HCT116 (cell line): ENCODE measurements around the gene UMODL1. TPM values are rescaled to one million over a fixed set of nuclear protein-coding genes. Genes with fewer than 3 reads are reported as not detected.

Experiments
- ATAC-seq: fragments of 200-7000 bp; cut with Tn5 transposase; 2 replicates; pipeline ENCODE4 v1.9.1; 2020; ENCODE audit warnings: mild to moderate bottlenecking, moderate library complexity
- BruUV-seq: library from RNA; stranded (reverse); fragments of 400-500 nt; replicated peaks from 2 replicates; lab custom pipeline; 2021; lab: Mats Ljungman, UMichigan
- CTCF ChIA-PET: fragments of 300-600 bp; sonication (Branson Sonifier 250); formaldehyde crosslinking; loops from one replicate; lab custom pipeline; 2021; ENCODE audit warnings: antibody characterized with exemption; lab: Charles Lee
- POLR2A ChIA-PET: fragments of 300-600, 350-600 bp; sonication (Branson Sonifier 250); formaldehyde crosslinking; loops from one replicate; lab custom pipeline; 2021; ENCODE audit warnings: antibody characterized with exemption; lab: Charles Lee
- RAD21 ChIA-PET, 2 experiments: fragments of 300-600 bp; sonication (Branson Sonifier 250); formaldehyde crosslinking; loops; one replicate each; lab custom pipeline; 2023; ENCODE audit warnings: low total read pairs in 2 of 2; ENCODE audit not compliant: uncharacterized antibody in 2 of 2, unreplicated experiment in 2 of 2, low non-redundant PET in 1 of 2; lab: Charles Lee
- DNase-seq: peaks from one replicate; pipeline ENCODE4 v3.0.0-alpha.2; 2010; ENCODE audit warnings: low read depth, low spot score
- H2AFZ ChIP-seq: fragments of 200-600 bp; shearing (Covaris generic), sonication (generic); 2 replicates; pipeline ENCODE4 v1.6.1; 2017; ENCODE audit warnings: low read depth, mixed run types, mixed read lengths, antibody characterized with exemption, low read length; ENCODE audit not compliant: poor library complexity, severe bottlenecking
- H3K27ac ChIP-seq: 2 replicates; pipeline ENCODE4 v1.5.1; 2012; ENCODE audit warnings: low read depth, low read length
- H3K27me3 ChIP-seq: fragments of 200-600 bp; sonication (generic); 2 replicates; pipeline ENCODE4 v1.6.1; 2016; ENCODE audit warnings: mixed run types, low read length, mixed read lengths; ENCODE audit not compliant: insufficient read depth
- H3K36me3 ChIP-seq, 2 experiments: fragments of 200-500 bp in 1 of 2; fragments of 200-600 bp in 1 of 2; sonication (Bioruptor generic) in 1 of 2; sonication (generic) in 1 of 2; 2 replicates each; pipeline versions ENCODE4 v1.5.1 to v1.6.1; 2014 to 2016; ENCODE audit warnings: low read length in 2 of 2, inconsistent platforms in 1 of 2, mixed read lengths in 1 of 2, mixed run types in 1 of 2; ENCODE audit not compliant: insufficient read depth in 2 of 2, control insufficient read depth in 1 of 2
- H3K4me1 ChIP-seq, 2 experiments: fragments of 200-600 bp in 1 of 2; sonication (generic) in 1 of 2; 2 replicates each; pipeline versions ENCODE4 v1.5.1 to v1.6.1; 2012 to 2017; ENCODE audit warnings: low read length in 2 of 2, inconsistent platforms in 1 of 2, mild to moderate bottlenecking in 1 of 2, mixed read lengths in 1 of 2, mixed run types in 1 of 2, moderate library complexity in 1 of 2; ENCODE audit not compliant: insufficient read depth in 2 of 2, control insufficient read depth in 1 of 2
- H3K4me2 ChIP-seq: fragments of 200-600 bp; sonication (generic); 2 replicates; pipeline ENCODE4 v1.6.1; 2017; ENCODE audit warnings: mixed run types, low read length, mixed read lengths
- H3K4me3 ChIP-seq, 2 experiments: fragments of 200-600 bp in 1 of 2; sonication (generic) in 1 of 2; replicated peaks in 1 of 2; 2 replicates each; pipeline ENCODE4 v1.5.1; 2011 to 2016; ENCODE audit warnings: low read length in 2 of 2, control low read depth in 1 of 2, low read depth in 1 of 2, mild to moderate bottlenecking in 1 of 2, mixed read lengths in 1 of 2, mixed run types in 1 of 2
- H3K79me2 ChIP-seq: fragments of 200-600 bp; sonication (generic); 2 replicates; pipeline ENCODE4 v1.6.1; 2017; ENCODE audit warnings: mild to moderate bottlenecking, mixed run types, low read length, moderate library complexity, mixed read lengths; ENCODE audit not compliant: insufficient read depth
- H3K9ac ChIP-seq: fragments of 200-600 bp; sonication (generic); 2 replicates; pipeline ENCODE4 v1.6.1; 2016; ENCODE audit warnings: low read length, mixed read lengths
- H3K9me2 ChIP-seq: fragments of 200-600 bp; sonication (generic), shearing (Covaris generic); 2 replicates; pipeline ENCODE4 v1.6.1; 2017; ENCODE audit warnings: mixed run types, mild to moderate bottlenecking, moderate library complexity; ENCODE audit not compliant: insufficient read depth
- H3K9me3 ChIP-seq, 2 experiments: fragments of 200-500 bp in 1 of 2; fragments of 200-600 bp in 1 of 2; sonication (Bioruptor generic) in 1 of 2; sonication (generic) in 1 of 2; 2 replicates each; pipeline ENCODE4 v1.6.1; 2014 to 2017; ENCODE audit warnings: low read length in 2 of 2, mixed read lengths in 2 of 2, inconsistent platforms in 1 of 2, low read depth in 1 of 2, mild to moderate bottlenecking in 1 of 2, mixed run types in 1 of 2, moderate library complexity in 1 of 2; ENCODE audit not compliant: control insufficient read depth in 1 of 2, insufficient read depth in 1 of 2
- H4K20me1 ChIP-seq: fragments of 200-600 bp; sonication (generic), shearing (Covaris generic); 2 replicates; pipeline ENCODE4 v1.6.1; 2017; ENCODE audit warnings: mixed run types, mild to moderate bottlenecking, moderate library complexity; ENCODE audit not compliant: insufficient read depth
- CBX3 ChIP-seq: IDR thresholded peaks from 2 replicates; pipeline ENCODE4 v1.6.1; 2012; ENCODE audit warnings: low read depth
- CEBPB ChIP-seq: IDR thresholded peaks from 2 replicates; pipeline ENCODE4 v1.6.1; 2012; ENCODE audit warnings: low read depth
- EGR1 ChIP-seq: IDR thresholded peaks from 2 replicates; pipeline ENCODE4 v1.6.1; 2012; ENCODE audit warnings: low read depth
- ELF1 ChIP-seq: IDR thresholded peaks from 2 replicates; pipeline ENCODE4 v1.6.1; 2012; ENCODE audit warnings: low read depth, borderline replicate concordance
- EZH2 ChIP-seq: fragments of 200-600 bp; sonication (generic); IDR thresholded peaks from 2 replicates; pipeline ENCODE4 v1.6.1; 2017; ENCODE audit warnings: antibody characterized with exemption, mixed run types
- EZH2phosphoT487 ChIP-seq: fragments of 200-600 bp; IDR thresholded peaks from 2 replicates; pipeline ENCODE4 v1.6.1; 2018; ENCODE audit warnings: antibody characterized with exemption, borderline replicate concordance
- FOSL1 ChIP-seq: IDR thresholded peaks from 2 replicates; pipeline ENCODE4 v1.6.1; 2012; ENCODE audit warnings: low read depth
- JUND ChIP-seq: IDR thresholded peaks from 2 replicates; pipeline ENCODE4 v1.6.1; 2012
- POLR2A ChIP-seq: IDR thresholded peaks from 2 replicates; pipeline ENCODE4 v1.7.0; 2011; ENCODE audit warnings: borderline replicate concordance; ENCODE audit not compliant: insufficient read depth, insufficient read length; ENCODE audit errors: extremely low read depth
- POLR2AphosphoS5 ChIP-seq: IDR thresholded peaks from 2 replicates; pipeline ENCODE4 v1.6.1; 2011; ENCODE audit warnings: mild to moderate bottlenecking, low read depth, low read length, moderate library complexity
- RAD21 ChIP-seq: IDR thresholded peaks from 2 replicates; pipeline ENCODE4 v1.6.1; 2012; ENCODE audit warnings: low read depth, mild to moderate bottlenecking
- SIN3A ChIP-seq: IDR thresholded peaks from 2 replicates; pipeline ENCODE4 v1.6.1; 2012; ENCODE audit warnings: low read depth
- SP1 ChIP-seq: IDR thresholded peaks from 2 replicates; pipeline ENCODE4 v1.6.1; 2012; ENCODE audit warnings: low read depth
- SRF ChIP-seq: IDR thresholded peaks from 2 replicates; pipeline ENCODE4 v1.6.1; 2012; ENCODE audit warnings: low read depth
- TCF7L2 ChIP-seq: IDR thresholded peaks from 2 replicates; pipeline ENCODE4 v1.7.0; 2011; ENCODE audit warnings: borderline replicate concordance, inconsistent platforms; ENCODE audit not compliant: insufficient read depth, insufficient read length; ENCODE audit errors: extremely low read depth
- YY1 ChIP-seq: IDR thresholded peaks from 2 replicates; pipeline ENCODE4 v1.6.1; 2011; ENCODE audit warnings: low read length, low read depth, moderate library complexity, mild to moderate bottlenecking; ENCODE audit not compliant: insufficient replicate concordance; ENCODE audit errors: extremely low read depth
- ZFX ChIP-seq: fragments of 450-650 bp; IDR thresholded peaks from 2 replicates; pipeline ENCODE4 v1.6.1; 2017
- ZNF274 ChIP-seq: fragments of 200-500 bp; sonication (Bioruptor generic); IDR thresholded peaks from 2 replicates; pipeline ENCODE4 v1.6.1; 2014; ENCODE audit warnings: mild to moderate bottlenecking, low read depth, low read length, inconsistent platforms
- intact Hi-C: fragments of 100-400 bp; cut with micrococcal nuclease; formaldehyde crosslinking; loops from 2 replicates; pipeline ENCODE4 v1.10.0; 2022
- total RNA-seq: library from RNA; stranded (reverse); gene quantifications from one replicate; pipeline ENCODE4 v1.2.1, GENCODE V29; 2021; ENCODE audit not compliant: unreplicated experiment
- TF ChIP-seq, protein P1 (sequence below), 3 experiments: fragments of 200-600 bp in 1 of 3; sonication (generic) in 1 of 3; IDR thresholded peaks in 2 of 3; conservative IDR thresholded peaks in 1 of 3; 2 replicates each; pipeline ENCODE4 v1.5.1; 2012 to 2017; ENCODE audit warnings: low read depth in 2 of 3, low read length in 2 of 3, antibody characterized with exemption in 1 of 3, borderline replicate concordance in 1 of 3, control low read depth in 1 of 3, mild to moderate bottlenecking in 1 of 3, mixed read lengths in 1 of 3, mixed run types in 1 of 3, moderate library complexity in 1 of 3; ENCODE audit not compliant: insufficient read depth in 1 of 3
- TF ChIP-seq, protein P2 (sequence below): IDR thresholded peaks from 2 replicates; pipeline ENCODE4 v1.6.1; 2012
- TF ChIP-seq, protein P3 (sequence below): IDR thresholded peaks from 2 replicates; pipeline ENCODE4 v1.6.1; 2011; ENCODE audit warnings: mild to moderate bottlenecking, low read length, moderate library complexity; ENCODE audit not compliant: insufficient replicate concordance; ENCODE audit errors: extremely low read depth
- TF ChIP-seq, protein P4 (sequence below): IDR thresholded peaks from 2 replicates; pipeline ENCODE4 v1.6.1; 2012

Gene UMODL1
- total RNA-seq, 1 experiment from 2014 or later, result not detected

DNA sequence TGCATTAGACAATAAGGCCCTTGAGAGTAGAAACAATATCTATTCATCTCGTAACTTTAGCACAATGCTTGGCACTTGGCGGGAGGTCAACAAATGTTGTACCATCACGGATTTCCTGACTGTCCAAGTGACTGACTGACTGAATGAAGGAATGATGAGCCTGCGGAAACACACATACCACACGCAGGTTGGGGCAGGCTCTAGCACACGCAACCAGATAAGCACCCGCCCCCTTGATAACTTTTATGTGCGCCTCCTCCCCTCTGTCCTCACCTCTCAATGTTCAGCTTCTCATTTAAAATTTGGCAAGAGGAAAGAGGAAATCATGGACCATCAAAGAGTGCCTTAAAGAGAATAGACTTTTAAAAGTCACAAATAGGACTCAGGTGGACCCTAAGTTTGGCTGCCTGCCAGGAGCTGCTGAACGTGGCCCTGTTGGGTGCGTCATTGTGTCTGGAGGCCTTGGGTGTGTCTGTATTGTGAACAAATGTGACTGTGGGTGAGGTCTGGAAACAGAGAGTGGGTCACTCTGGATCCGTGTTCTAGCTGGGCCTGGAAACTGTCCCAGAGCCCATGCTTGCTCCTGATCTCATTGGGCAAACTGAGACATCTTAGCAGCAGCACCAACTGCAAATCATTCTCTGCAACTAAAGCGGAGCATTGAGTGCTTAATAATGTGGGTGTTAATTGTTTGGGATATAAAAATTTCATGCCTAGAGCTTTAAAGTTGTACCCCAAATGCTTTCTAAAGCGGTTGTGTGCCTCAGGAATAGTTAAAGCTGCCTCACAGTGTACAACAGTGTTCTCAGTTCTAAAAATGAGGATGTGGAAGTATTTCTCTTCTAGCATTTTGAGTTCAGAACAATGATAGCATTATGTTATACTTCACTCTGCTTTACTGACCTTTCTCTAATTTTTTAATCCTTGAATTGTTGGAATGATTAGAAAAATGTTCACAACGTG is 100.3 kb downstream of the UMODL1 start:
- Histone ChIP-seq H3K4me1 (peaks cover 8 to 26% of the 10 kb centered on the region in 2 experiments; a peak in 3 of 4 replicates), H3K79me2 (no peaks in the 10 kb centered on the region), H3K4me2 (peak overlapping the region; percentile 66), H3K9me2 (no peaks in the 10 kb centered on the region), H3K36me3 (no peaks in the 10 kb centered on the region), H4K20me1 (no peaks in the 10 kb centered on the region), H3K4me3 (peak overlapping the region; percentile 13 to 34), H3K27me3 (no peaks in the 10 kb centered on the region), H3K27ac (peak overlapping the region; percentile 14), H3K9me3 (no peaks in the 10 kb centered on the region), H3K9ac (peak overlapping the region; percentile 55), H2AFZ (peak overlapping the region; percentile 69)
- ChIA-PET POLR2A (no interaction called here), RAD21 (no interaction called here), CTCF (interaction anchor here (1.0 to 1.4 kb wide), 2 partner anchors 26 to 87 kb away, joined by 3 to 4 read pairs; no protein-coding TSS in a partner anchor)
- intact Hi-C loops, result no loop called here
- BruUV-seq, result TSS peak; percentile 92
- peak; percentile 68 for DNase-seq
- ATAC-seq, result peak; percentile 96
- TF ChIP-seq POLR2AphosphoS5, result 0 out of 2 replicates have a peak, but pooled peaks have one; percentile 46
- TF ChIP-seq SRF, result no peak
- no peak for TF ChIP-seq CEBPB
- no peak for TF ChIP-seq YY1
- TF ChIP-seq SP1, result peak; percentile 66; the same call in 1 of the 2 replicates
- TF ChIP-seq POLR2A, result no peak
- no peak for TF ChIP-seq ELF1
- TF ChIP-seq, protein P1, sequence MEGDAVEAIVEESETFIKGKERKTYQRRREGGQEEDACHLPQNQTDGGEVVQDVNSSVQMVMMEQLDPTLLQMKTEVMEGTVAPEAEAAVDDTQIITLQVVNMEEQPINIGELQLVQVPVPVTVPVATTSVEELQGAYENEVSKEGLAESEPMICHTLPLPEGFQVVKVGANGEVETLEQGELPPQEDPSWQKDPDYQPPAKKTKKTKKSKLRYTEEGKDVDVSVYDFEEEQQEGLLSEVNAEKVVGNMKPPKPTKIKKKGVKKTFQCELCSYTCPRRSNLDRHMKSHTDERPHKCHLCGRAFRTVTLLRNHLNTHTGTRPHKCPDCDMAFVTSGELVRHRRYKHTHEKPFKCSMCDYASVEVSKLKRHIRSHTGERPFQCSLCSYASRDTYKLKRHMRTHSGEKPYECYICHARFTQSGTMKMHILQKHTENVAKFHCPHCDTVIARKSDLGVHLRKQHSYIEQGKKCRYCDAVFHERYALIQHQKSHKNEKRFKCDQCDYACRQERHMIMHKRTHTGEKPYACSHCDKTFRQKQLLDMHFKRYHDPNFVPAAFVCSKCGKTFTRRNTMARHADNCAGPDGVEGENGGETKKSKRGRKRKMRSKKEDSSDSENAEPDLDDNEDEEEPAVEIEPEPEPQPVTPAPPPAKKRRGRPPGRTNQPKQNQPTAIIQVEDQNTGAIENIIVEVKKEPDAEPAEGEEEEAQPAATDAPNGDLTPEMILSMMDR (IDR thresholded peaks at IDR 0.05 in 2 of 3, conservative IDR thresholded peaks at IDR 0.05 in 1 of 3; ENCODE audit: borderline replicate concordance in 1 of 3, insufficient read depth in 1 of 3, low read depth in 2 of 3, low read length in 2 of 3), result no peak
- TF ChIP-seq CBX3, result peak; percentile 18; the same call in 1 of the 2 replicates
- TF ChIP-seq, protein P2, sequence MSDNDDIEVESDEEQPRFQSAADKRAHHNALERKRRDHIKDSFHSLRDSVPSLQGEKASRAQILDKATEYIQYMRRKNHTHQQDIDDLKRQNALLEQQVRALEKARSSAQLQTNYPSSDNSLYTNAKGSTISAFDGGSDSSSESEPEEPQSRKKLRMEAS, result 0 out of 2 replicates have a peak, but pooled peaks have one; percentile 49
- no peak for TF ChIP-seq ZNF274
- TF ChIP-seq FOSL1, result peak; percentile 46; the same call in 1 of the 2 replicates
- TF ChIP-seq JUND, result peak; percentile 61
- 0 out of 2 replicates have a peak, but pooled peaks have one; percentile 1 for TF ChIP-seq RAD21
- TF ChIP-seq, protein P3, sequence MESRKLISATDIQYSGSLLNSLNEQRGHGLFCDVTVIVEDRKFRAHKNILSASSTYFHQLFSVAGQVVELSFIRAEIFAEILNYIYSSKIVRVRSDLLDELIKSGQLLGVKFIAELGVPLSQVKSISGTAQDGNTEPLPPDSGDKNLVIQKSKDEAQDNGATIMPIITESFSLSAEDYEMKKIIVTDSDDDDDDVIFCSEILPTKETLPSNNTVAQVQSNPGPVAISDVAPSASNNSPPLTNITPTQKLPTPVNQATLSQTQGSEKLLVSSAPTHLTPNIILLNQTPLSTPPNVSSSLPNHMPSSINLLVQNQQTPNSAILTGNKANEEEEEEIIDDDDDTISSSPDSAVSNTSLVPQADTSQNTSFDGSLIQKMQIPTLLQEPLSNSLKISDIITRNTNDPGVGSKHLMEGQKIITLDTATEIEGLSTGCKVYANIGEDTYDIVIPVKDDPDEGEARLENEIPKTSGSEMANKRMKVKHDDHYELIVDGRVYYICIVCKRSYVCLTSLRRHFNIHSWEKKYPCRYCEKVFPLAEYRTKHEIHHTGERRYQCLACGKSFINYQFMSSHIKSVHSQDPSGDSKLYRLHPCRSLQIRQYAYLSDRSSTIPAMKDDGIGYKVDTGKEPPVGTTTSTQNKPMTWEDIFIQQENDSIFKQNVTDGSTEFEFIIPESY, result no peak
- no peak for TF ChIP-seq EZH2phosphoT487
- TF ChIP-seq EGR1, result no peak
- TF ChIP-seq ZFX, result no peak
- TF ChIP-seq EZH2, result no peak
- no peak for TF ChIP-seq SIN3A
- TF ChIP-seq, protein P4, sequence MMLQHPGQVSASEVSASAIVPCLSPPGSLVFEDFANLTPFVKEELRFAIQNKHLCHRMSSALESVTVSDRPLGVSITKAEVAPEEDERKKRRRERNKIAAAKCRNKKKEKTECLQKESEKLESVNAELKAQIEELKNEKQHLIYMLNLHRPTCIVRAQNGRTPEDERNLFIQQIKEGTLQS, result no peak
- no peak for TF ChIP-seq TCF7L2
